HUES6 (cell line): ENCODE data around the gene HS6ST2.

ENCODE experiments used
- H3K27ac ChIP-seq: 2 replicates; pipeline ENCODE4 v1.7.0; 2013; ENCODE audit warnings: low read depth, mild to moderate bottlenecking, low read length, inconsistent platforms
- H3K27me3 ChIP-seq: 2 replicates; pipeline ENCODE4 v1.6.1; 2013; ENCODE audit warnings: low read length; ENCODE audit not compliant: control insufficient read depth, insufficient read depth
- H3K36me3 ChIP-seq: 2 replicates; pipeline ENCODE4 v1.6.1; 2013; ENCODE audit warnings: low read length; ENCODE audit not compliant: control insufficient read depth, insufficient read depth
- H3K4me1 ChIP-seq: 2 replicates; pipeline ENCODE4 v1.6.1; 2013; ENCODE audit warnings: low read length; ENCODE audit not compliant: control insufficient read depth, insufficient read depth
- H3K4me3 ChIP-seq: 2 replicates; pipeline ENCODE4 v1.5.1; 2013; ENCODE audit warnings: low read depth, low read length
- H3K9ac ChIP-seq: one replicate; pipeline ENCODE4 v1.6.1; 2013; ENCODE audit warnings: mild to moderate bottlenecking, low read length
- H3K9me3 ChIP-seq: 2 replicates; pipeline ENCODE4 v1.6.1; 2013; ENCODE audit warnings: low read depth, low read length; ENCODE audit not compliant: control insufficient read depth, insufficient read depth

HS6ST2 gene

DNA sequence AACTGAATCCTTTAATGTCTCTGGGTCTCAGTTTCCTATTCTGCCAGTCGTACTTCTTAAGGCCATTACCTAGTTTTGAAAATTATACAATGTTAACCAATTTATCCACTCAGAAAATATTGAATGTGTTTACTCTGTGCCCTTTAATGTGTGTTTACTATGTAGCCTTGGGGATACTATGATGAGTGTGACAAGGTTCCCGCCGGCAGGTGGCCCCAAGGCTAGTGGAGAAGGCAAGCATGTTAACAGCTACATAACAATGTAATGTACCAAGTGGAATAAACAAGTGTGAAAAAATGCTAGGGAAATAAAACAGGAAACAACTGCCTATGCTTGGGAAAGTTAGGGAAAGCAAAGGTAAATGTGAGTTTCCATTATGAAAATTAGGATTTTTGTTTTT, 282.3 kb downstream of the HS6ST2 start:
- H3K9me3 ChIP-seq = peaks cover 13% of the 10 kb centered on the region

DNA sequence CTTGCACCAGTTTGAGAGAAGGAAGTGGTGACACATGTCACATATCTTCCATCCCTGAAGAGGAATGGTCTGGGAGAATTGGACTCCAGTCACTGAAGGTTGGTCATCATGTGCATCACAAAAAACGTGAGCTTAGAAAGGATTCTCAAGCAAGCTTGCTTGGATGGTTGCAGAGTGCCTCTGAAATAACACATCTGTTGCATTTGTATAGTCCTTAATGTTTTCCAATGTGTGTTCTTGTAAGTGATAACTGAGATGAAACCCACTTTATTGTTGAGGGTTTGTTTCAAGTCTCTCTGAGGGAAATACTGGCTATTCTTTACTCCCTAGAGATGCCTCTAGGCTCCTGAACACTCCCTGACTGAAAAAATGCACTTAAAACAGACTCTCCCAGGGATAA, 285.1 kb downstream of the HS6ST2 start:
- H3K36me3 ChIP-seq = no peaks in the 10 kb centered on the region
- H3K27me3 ChIP-seq = peaks cover 96% of the 10 kb centered on the region
- no peak overlapping the region for H3K9ac ChIP-seq
- no peak overlapping the region for H3K4me3 ChIP-seq
- H3K9me3 ChIP-seq = no peaks in the 10 kb centered on the region; the same call in 1 of the 2 replicates
- H3K4me1 ChIP-seq = peaks cover 42% of the 10 kb centered on the region
- H3K27ac ChIP-seq = no peak overlapping the region

More for the DNA sequence above, 282.3 kb downstream of the HS6ST2 start:
- H3K36me3 ChIP-seq = no peaks in the 10 kb centered on the region
- peaks cover 30% of the 10 kb centered on the region for H3K4me1 ChIP-seq
- no peak overlapping the region for H3K4me3 ChIP-seq
- H3K9ac ChIP-seq = no peak overlapping the region
- no peak overlapping the region for H3K27ac ChIP-seq
- peaks cover 69% of the 10 kb centered on the region for H3K27me3 ChIP-seq

GRCh38 chrX:132671229-132671641, 287.2 kb downstream of the HS6ST2 start:
- Histone ChIP-seq H3K4me3 (no peak overlapping the region; the same call in 1 of the 2 replicates), H3K4me1 (peaks cover 32% of the 10 kb centered on the region), H3K27me3 (peaks cover 99% of the 10 kb centered on the region), H3K36me3 (no peaks in the 10 kb centered on the region), H3K9ac (peak overlapping the region; percentile 16), H3K9me3 (no peaks in the 10 kb centered on the region), H3K27ac (no peak overlapping the region)

DNA sequence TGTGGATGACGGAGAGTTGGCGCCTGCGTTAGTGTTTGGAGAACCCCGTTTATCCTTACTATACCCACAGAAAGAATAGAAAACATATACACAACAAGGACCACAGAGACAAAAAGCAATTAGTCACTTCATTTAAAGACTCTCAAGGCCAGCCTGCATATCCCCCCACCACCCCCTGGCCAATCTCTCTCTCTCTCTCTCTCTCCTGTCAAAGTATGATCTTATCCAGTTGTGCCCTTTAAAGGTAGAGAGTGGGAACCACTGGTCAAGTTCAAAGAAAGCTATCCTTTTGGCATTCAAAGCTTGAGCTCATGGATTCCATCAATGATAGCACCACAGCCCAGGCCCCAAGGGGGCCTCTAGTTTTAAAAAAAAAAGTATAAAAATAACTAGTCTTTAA, 289.3 kb downstream of the HS6ST2 start:
- H3K4me1 ChIP-seq = peaks cover 28% of the 10 kb centered on the region
- peaks cover 98% of the 10 kb centered on the region for H3K27me3 ChIP-seq
- no peaks in the 10 kb centered on the region for H3K36me3 ChIP-seq
- H3K4me3 ChIP-seq = no peak overlapping the region
- no peak overlapping the region for H3K27ac ChIP-seq
- H3K9me3 ChIP-seq = no peaks in the 10 kb centered on the region
- no peak overlapping the region for H3K9ac ChIP-seq

- H3K27me3 ChIP-seq = peaks cover 88% of the 10 kb centered on the region
- no peaks in the 10 kb centered on the region for H3K36me3 ChIP-seq
- no peak overlapping the region for H3K9ac ChIP-seq
- H3K27ac ChIP-seq = no peak overlapping the region
- no peak overlapping the region for H3K4me3 ChIP-seq
- peaks cover 27% of the 10 kb centered on the region for H3K4me1 ChIP-seq
- H3K9me3 ChIP-seq = no peaks in the 10 kb centered on the region
Measured at GRCh38 chrX:132668178-132668577, 290.3 kb downstream of the HS6ST2 start.

DNA sequence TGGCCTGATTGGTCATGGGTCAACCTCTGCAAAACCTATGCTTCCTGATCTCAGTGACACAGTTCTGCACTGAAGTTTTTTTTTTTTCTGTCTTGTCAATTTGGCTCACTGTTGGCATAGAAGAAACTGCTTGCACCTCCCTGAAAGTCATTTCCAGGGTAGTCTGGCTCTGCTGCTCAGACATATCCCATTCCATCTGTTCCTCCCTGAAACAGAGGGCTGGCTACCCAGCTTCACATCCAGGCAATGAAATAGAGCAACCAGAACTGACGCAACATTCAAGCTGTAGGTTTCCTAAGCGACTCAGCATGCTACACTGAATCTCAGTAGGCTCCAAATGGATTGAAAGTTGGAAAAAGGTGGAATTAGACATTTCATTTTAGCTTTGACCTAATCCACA, 292.8 kb downstream of the HS6ST2 start:
- Histone ChIP-seq H3K36me3 (no peaks in the 10 kb centered on the region), H3K9me3 (no peaks in the 10 kb centered on the region), H3K4me1 (peaks cover 9% of the 10 kb centered on the region; the same call in 1 of the 2 replicates), H3K27me3 (peaks cover 74% of the 10 kb centered on the region), H3K4me3 (no peak overlapping the region), H3K27ac (no peak overlapping the region), H3K9ac (no peak overlapping the region)

DNA sequence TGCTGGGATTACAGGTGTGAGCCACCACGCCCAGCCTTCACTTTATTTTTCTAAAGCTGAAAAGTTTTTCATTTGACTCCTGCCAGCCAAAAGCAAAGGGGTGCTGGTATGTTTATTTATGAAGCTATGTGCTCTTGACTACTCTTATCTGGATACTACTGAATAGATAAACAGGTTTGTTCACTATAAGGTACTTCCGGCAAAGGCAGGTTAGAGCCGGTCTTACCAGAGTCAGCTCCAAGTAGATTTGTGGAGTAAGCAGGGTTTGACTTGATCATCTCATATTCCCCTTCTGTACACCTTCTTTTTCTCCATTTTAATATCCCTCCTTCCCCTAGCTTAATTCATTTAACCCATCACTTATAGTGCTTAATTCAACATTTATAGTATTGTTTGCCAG, 294.2 kb downstream of the HS6ST2 start:
- Histone ChIP-seq H3K9ac (no peak overlapping the region), H3K4me3 (no peak overlapping the region), H3K9me3 (no peaks in the 10 kb centered on the region), H3K36me3 (no peaks in the 10 kb centered on the region), H3K4me1 (peaks cover 8% of the 10 kb centered on the region; the same call in 1 of the 2 replicates), H3K27ac (no peak overlapping the region), H3K27me3 (peaks cover 64% of the 10 kb centered on the region)

GRCh38 chrX:132662844-132663243, 295.6 kb downstream of the HS6ST2 start:
- Histone ChIP-seq H3K9ac (no peak overlapping the region), H3K4me3 (no peak overlapping the region), H3K27ac (no peak overlapping the region), H3K9me3 (no peaks in the 10 kb centered on the region), H3K27me3 (peaks cover 50% of the 10 kb centered on the region), H3K4me1 (no peaks in the 10 kb centered on the region), H3K36me3 (no peaks in the 10 kb centered on the region)

DNA sequence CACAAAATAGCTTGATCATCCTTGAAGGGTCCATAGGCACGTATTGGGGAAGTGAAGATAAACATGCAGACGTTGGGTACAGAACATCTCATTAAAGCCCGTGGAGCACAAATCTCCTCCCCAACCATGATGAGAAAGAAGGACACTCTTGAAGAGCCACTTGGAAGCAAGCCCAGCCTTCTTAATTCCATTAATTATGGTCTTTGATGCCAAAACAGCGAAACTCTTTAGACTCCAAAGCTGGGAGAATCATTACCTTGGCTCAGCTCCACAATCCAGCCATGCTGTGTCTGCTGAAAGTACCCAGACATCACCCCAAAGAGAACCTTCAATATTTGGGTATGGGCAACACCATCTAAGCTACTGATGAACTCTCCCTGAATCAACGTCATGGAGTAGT, 300.6 kb downstream of the HS6ST2 start:
- no peaks in the 10 kb centered on the region for H3K36me3 ChIP-seq
- H3K4me1 ChIP-seq = peaks cover 10% of the 10 kb centered on the region
- H3K27me3 ChIP-seq = peaks cover 26% of the 10 kb centered on the region; the same call in 1 of the 2 replicates
- H3K27ac ChIP-seq = no peak overlapping the region
- H3K9ac ChIP-seq = no peak overlapping the region
- no peaks in the 10 kb centered on the region for H3K9me3 ChIP-seq
- H3K4me3 ChIP-seq = no peak overlapping the region

DNA sequence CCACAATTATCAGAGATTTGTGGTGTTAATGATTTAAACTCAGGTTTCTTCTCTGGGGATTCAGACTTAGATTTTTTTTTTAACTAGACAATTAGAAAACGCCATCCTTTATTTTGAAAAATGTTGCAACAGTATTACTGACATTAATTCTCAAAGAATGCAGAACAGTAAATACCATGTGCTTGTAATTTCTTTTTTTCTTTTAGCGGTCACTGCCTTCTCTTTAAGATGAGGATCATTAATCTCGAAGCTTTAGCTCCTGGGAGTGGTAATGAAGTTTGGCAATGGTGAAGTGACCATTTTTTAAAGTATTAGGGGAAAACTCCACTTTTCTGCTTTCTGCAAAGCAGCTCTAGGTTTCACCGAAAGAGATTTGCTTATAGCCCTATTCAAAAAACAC, 305.6 kb downstream of the HS6ST2 start:
- Histone ChIP-seq H3K4me3 (no peak overlapping the region), H3K27me3 (peaks cover 12% of the 10 kb centered on the region; the same call in 1 of the 2 replicates), H3K4me1 (peaks cover 27% of the 10 kb centered on the region), H3K9me3 (no peaks in the 10 kb centered on the region), H3K27ac (no peak overlapping the region), H3K36me3 (no peaks in the 10 kb centered on the region), H3K9ac (no peak overlapping the region)

- Histone ChIP-seq H3K4me1 (peaks cover 27% of the 10 kb centered on the region), H3K27me3 (peaks cover 7% of the 10 kb centered on the region; the same call in 1 of the 2 replicates), H3K9me3 (no peaks in the 10 kb centered on the region), H3K9ac (no peak overlapping the region), H3K36me3 (no peaks in the 10 kb centered on the region), H3K4me3 (no peak overlapping the region), H3K27ac (peak overlapping the region; percentile 15; the same call in 1 of the 2 replicates)
Measured at GRCh38 chrX:132651421-132652086, 306.9 kb downstream of the HS6ST2 start.
